ENCODE results near the gene CHADL.

GRCh38 chr22:41262250-41262765 is 21.6 kb upstream of the CHADL start:
- TF ChIP-seq POLR2AphosphoS5 (IDR thresholded peaks at IDR 0.05; ENCODE audit: borderline replicate concordance, low read depth, low read length) (no peak), EZH2 (IDR thresholded peaks at IDR 0.05) (no peak), FOXP2 (optimal IDR thresholded peaks at IDR 0.05; ENCODE audit: control extremely low read depth, extremely low read length, insufficient read depth) (no peak)

Measured in SK-N-MC (cell line).